GM12865 (cell line): ENCODE measurements around the gene ACSM4.
"Not testable (repeated sequence)": the region's sequence is repeated elsewhere in the genome, so short reads cannot be mapped to it uniquely, and the experiment has no call there.

Experiments
- DNase-seq: peaks from one replicate; pipeline ENCODE4 v3.0.0; 2010; ENCODE audit warnings: low read depth
- H3K4me3 ChIP-seq: 2 replicates; pipeline ENCODE4 v1.5.1; 2011; ENCODE audit warnings: mild to moderate bottlenecking, low read depth, low read length, control low read depth
- TF ChIP-seq, protein P1 (sequence below): IDR thresholded peaks from 2 replicates; pipeline ENCODE4 v1.5.1; 2011; ENCODE audit warnings: low read length, control low read depth, low read depth, inconsistent platforms; ENCODE audit not compliant: insufficient read depth; ENCODE audit errors: missing control alignments

ACSM4 gene

DNA sequence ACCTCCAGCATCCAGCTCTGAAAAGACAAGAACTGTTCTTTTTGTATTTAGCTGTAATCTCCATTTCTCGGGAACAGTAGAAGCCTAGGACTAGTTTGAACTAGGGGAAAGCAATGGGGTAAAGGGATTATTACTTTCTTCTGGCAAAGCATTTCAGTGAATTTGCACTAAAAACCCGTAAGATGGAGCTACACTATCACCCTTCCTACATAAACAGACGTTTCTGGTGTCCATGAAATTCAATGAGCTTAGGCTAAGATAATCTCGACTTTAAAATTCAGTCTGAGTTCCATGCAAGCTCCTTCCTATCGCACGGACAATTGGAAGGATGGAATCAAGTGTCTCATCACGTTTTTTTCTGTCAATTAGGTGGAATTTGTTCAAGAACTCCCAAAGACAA lies 24.0 kb downstream of the ACSM4 start:
- TF ChIP-seq, protein P1, sequence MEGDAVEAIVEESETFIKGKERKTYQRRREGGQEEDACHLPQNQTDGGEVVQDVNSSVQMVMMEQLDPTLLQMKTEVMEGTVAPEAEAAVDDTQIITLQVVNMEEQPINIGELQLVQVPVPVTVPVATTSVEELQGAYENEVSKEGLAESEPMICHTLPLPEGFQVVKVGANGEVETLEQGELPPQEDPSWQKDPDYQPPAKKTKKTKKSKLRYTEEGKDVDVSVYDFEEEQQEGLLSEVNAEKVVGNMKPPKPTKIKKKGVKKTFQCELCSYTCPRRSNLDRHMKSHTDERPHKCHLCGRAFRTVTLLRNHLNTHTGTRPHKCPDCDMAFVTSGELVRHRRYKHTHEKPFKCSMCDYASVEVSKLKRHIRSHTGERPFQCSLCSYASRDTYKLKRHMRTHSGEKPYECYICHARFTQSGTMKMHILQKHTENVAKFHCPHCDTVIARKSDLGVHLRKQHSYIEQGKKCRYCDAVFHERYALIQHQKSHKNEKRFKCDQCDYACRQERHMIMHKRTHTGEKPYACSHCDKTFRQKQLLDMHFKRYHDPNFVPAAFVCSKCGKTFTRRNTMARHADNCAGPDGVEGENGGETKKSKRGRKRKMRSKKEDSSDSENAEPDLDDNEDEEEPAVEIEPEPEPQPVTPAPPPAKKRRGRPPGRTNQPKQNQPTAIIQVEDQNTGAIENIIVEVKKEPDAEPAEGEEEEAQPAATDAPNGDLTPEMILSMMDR, result no peak
- no peak for DNase-seq
- no peak overlapping the region for H3K4me3 ChIP-seq

DNA sequence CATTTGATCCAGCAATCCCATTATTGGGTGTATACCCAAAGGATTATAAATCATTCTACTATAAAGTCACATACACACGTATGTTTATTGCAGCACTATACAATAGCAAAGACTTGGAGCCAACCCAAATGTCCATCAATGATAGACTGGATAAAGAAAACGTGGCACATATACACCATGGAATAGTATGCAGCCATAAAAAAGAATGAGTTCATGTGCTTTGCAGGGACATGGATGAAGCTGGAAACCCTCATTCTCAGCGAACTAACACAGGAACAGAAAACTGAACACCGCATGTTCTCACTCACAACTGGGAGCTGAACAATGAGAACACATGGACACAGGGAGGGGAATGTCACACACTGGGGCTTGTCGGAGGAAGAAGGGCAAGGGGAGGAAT lies 33.9 kb downstream of the ACSM4 start:
- H3K4me3 ChIP-seq, DNase-seq: not testable (repeated sequence)

DNA sequence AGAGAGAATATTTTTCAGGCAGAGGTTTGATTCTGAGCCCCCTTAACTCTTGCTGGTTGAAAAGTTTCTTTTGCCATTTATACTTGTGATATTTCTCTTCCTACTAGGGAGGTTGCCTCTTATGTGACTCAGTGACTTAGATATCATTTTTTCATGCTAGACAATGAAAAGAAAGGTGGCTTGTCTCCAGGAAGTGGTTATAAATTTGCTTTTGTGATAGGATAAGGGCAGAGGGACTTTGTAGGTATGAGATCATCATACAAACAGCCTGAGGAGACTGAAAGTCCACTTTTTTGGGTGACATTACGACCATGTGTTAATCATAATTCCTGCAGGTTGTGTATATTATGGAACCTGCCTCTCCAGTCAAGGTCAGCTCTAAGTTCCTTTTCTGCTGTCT lies 35.8 kb downstream of the ACSM4 start:
- no peak for DNase-seq
- no peak overlapping the region for H3K4me3 ChIP-seq
- TF ChIP-seq, protein P1, result no peak

DNA sequence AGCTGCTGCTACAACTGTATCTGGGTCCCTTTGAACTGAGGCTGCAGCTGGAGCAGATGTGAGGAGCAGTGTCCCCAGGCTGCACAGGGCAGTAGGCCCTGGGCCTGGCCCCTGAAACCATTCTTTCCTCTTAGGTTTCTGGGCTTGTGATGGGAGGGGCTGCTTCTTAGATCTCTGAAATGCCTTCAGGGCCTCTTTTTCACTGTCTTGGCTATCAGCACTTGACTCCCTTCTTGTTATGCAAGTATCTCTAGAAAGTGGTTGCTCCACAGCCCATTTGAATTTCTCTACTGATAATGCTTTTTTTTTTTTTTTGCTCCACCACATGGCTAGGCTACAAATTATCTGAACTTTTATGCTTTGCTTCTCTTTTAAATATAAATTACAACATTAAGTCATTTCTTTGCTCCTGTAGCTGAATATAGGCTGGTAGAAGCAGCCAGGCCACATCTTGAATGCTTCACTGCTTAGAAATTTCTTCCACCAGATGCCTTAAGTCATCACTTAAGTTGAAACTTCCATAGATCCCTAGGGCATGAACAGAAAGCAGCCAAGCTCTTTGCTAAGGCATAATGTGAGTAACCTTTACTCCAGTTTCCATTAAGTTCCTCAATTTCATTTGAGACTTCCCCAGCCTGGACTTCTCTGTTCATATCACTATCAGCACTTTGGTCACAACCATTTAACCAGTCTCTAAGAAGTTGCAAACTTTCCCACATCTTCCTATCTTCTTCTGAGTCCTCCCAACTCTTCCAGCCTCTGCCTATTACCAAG lies 41.1 kb downstream of the ACSM4 start:
- no peak overlapping the region for H3K4me3 ChIP-seq
- no peak for DNase-seq
- TF ChIP-seq, protein P1, result no peak

DNA sequence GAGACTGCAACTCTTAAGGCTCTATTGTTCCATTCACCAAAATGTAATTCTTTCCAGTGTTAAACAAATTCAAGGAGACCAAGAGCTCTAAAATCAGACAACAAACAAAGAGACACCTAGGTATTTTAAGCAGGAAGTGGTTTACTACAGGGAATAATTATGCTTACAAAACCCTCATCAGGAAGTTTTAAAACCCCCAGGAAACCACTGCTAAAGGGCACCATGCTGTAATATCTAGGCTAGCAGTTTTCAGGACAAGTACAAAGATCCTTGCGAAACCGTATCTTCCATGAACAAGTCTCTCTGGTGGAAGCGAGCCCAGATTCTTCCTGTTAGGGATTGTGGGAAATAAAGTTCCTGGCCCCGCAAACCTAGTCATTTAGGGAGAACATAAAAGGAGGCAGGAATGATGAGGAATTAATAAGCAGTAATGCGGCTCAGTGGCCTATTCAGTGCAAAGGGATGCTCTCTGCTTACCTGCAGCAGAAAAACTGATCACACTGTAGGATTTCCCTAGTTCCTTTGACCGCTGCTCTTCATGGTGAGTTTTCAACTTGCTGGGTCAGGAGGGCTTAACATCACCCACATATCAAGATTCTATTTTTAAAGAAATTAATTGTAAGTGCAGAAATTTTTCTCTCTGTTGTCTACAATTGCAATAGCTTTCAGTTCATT lies 42.8 kb downstream of the ACSM4 start:
- TF ChIP-seq, protein P1, result no peak
- DNase-seq, result no peak
- no peak overlapping the region for H3K4me3 ChIP-seq

DNA sequence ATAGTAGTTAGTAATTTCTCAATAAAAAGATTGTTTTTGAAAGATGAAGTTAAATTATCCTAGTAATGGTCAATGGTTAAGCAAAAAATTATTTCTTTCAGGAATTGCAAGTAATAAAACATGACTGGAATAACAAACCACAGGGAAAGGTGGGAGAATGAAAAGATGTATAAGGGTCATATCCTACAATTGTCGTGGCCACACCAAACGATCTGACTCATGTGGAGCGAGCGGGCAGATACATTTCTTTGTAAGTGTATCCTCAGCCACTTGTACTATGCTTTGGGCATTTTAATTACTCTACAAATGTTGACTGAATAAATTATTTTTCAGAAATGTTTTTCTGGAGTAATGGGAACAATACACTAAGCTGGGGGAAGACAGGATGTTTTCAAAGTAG lies 45.5 kb downstream of the ACSM4 start:
- no peak for DNase-seq
- no peak overlapping the region for H3K4me3 ChIP-seq
- TF ChIP-seq, protein P1, result no peak

DNA sequence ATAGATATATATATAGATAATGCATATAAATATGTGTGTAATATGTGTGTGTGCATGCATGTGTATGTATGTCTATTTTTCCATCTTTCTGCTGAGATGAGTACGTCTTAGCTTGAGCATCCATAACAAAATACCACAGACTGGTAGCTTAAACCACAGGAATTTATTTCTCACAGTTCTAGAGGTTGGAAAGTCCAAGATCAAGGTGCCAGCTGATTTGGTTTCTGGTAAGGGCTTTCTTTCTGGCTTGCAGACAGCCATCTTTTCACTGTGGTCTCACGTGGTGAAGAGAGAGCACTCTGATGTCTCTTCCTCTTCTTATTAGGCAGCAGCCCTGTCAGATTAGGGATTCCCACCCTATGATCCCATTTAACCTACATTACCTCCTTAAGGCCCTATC lies 47.3 kb downstream of the ACSM4 start:
- no peak for DNase-seq
- TF ChIP-seq, protein P1, result no peak
- H3K4me3 ChIP-seq, result no peak overlapping the region
